HG02885 (cell line): ENCODE results near the gene STPG4.
"Not testable (repeated sequence)": the region's sequence is repeated elsewhere in the genome, so short reads cannot be mapped to it uniquely, and the experiment has no call there.

Source experiments
- ATAC-seq: cut with Tn5 transposase; IDR thresholded peaks from one replicate; pipeline ENCODE4 v1.9.1; 2021; ENCODE audit warnings: mild to moderate bottlenecking; ENCODE audit not compliant: unreplicated experiment, poor library complexity

STPG4 gene

DNA sequence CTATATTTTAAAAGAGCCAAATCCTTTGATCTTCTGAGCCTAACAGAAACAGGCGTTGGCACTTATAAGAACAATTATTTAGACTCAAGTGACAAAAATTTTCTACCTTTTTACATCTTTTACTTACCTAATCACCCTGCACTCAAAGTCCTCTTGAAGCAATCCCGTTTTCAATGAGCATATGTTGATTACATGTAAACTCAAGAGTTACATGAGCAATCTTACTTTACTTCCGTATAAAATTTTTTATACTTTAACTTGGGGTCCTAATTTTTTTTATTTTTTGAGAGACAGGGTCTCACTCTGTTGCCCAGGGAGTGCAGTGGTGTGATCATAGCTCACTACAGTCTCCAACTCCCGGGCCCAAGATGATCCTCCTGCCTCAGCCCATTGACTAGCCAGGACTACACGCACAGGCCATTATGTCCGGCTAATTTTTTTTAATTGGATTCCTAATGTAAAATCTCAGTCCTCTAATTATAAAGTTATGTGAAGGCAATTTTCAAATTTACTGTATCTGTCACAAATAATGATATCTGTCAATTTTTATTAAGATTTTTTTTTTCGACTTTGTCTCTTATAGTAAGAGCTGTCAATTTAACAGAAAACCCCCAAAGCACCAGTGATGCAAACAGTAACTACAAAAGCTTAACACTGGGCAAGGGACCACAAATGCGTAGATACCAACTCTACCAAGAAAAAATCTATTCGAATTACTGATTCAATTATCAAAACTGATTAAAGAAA is 19.1 kb upstream of the STPG4 start:
- no peak for ATAC-seq

DNA sequence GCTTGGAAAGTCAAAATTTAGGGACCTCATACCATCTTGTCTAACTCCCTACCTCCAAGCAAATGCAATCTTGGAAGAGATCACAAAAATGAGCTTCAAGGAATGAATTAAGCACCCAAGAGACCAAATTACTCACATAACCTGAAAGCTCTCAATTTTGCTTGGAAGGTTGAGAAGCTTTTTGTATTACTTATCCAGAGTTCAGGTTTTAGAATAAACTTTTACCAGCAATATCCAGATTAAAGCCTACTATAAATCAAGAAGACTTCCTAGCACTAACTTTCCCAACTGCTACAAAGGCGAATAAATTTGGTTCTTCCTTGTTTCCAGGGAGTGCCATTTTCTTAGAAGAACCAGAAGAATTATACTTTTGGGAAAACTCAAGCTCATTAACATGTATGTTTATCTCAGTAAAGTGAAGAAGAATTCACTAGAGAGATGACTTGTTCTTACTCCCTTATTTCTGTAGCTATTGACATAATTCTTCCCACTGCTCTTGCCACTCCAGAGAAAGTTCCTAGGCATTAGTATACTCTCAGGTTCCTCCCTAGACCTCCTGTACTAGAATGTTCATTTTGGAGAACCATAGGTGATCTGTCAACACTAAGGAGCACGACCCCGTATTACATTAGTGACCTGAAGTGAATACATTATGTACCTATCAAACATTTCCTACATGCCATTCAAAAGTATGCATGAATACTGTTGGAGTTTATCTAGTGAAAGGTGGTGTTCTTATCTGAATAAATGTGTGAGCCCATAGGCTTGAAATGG is 18.0 kb upstream of the STPG4 start:
- no peak for ATAC-seq

DNA sequence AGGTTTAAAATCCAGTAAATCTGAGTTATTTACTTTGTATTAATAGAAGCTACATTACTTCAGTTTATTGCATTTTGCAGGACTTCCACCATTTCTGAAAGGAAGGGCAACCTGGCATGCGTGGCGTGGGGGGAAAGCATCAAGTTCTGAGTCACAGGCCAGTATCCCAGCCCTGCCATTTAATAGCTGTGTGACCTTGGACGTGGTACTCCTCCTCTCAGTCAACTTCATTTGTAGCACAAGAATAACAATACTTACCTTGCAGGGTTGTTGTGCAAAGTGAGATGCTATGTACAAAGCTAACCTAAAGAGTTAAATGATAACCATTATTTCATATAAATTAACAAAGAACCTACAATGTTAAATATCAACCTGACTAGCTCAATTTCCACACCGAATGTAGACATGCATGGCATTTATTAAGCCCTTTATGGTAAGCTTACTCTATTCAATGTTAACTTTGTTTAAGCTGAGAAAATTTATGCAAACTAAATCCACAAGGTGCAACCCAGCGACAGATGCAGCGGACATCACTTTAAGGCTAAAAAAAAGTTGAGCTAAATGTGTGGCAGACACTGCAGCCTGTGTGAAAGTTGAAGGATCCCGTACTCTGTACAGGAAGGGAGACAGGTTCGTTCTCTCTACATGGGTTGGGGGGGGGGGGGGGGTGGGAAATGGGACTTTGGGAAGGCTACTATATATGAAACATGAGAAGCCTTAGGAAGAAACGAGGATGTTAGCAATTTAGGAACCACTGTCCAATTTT is 17.2 kb upstream of the STPG4 start:
- no peak for ATAC-seq

DNA sequence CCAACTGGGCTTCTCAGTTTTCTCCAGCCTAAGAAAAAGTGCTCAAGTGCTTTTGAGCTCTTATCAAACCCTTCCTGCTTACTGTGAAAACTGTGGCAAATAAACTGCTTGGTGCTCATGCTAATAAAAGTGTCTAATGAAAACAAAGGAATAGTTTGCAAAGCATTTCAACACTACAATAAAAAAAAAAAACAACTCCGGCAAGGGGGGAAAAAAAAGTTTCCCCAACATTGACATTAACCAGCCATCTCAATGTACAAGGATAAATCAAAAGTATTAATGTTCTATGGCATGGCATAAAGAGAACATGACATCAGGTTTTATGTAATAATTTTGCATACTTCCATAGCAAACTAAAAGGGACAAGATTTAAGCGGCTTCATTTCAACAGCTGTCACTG is 14.7 kb upstream of the STPG4 start:
- no peak for ATAC-seq

- ATAC-seq, result not testable (repeated sequence)
Observed at GRCh38 chr2:47168895-47169294, 13.8 kb upstream of the STPG4 start.

DNA sequence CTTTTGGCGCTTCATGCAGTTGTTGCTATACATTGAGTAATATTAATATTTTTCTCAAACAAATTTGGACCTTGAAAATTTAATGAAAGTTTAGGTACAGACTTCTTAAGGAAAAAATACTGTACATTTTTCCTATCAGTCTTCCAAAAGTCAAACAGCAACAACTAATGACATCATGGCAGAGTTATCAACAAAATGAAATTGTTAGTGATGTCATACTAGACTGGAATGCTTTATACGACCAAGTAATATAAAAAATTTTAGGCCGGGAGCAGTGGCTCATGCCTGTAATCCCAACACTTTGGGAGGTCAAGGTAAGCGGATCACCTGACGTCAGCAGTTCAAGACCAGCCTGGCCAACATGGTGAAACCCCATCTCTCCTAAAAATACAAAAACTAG is 12.0 kb upstream of the STPG4 start:
- ATAC-seq, result no peak

DNA sequence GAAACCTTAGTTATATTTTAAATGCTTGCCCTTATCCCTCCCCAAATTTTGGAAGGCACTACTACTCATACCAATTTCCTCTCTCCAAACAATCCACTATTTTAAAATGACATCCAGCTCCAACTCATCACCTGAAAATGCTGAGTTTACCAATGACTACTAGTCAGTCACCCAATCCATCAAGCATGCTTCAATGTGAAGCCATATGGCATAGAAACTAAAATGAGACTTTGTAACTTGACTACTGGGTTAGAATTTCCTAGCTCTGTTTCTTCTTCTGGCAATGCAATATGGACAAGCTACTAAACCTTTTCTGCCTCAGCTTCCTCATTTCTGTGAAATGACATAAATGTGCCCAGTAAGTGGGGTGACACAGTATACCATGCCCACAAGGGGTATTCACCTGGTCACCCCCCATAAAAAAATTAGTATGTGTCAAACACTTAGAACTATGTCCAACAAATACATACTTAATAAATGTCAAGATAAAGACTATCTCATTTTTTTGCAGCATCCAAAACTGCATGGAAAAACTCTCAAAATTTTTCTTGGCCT is 10.0 kb upstream of the STPG4 start:
- ATAC-seq, result no peak

GRCh38 chr2:47162780-47163179 is 7.7 kb upstream of the STPG4 start:
- ATAC-seq, result no peak

DNA sequence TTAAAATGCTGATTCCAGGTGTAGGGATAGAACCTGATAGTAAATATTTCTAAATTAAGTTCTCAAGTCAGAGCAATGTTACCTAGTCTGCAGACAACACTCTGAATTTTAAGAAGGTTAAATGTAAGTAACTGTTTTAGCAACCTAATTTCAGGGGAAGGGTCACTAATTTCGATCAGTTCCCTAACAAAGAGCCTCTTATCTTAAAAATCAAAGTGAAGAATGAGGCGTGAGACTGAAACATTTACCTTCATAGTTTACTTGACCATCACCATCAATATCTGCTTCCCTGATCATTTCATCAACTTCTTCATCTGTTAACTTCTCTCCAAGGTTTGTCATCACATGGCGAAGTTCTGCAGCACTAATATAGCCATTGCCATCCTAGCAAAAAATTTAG is 6.4 kb upstream of the STPG4 start:
- no peak for ATAC-seq

GRCh38 chr2:47160660-47161059 is 5.6 kb upstream of the STPG4 start:
- ATAC-seq, result no peak

DNA sequence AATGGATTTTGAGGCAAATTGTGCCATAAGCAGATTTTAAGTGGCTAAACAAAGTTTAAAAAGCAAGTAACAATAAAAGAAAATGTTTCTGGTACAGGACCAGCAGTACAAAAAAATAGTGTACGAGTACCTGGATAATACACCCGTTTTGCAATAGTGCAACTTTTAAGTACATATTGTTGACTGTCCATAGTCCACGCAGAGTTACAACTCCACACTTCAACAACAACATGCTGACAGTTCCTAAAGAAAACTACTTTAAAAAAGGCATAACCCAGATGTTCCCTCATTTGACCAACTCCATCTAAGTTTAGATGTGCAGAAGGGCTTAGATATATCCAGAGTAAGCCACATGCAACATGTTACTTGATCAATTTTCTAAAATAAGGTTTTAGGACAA is 5.1 kb upstream of the STPG4 start:
- no peak for ATAC-seq

- no peak for ATAC-seq
Observed at GRCh38 chr2:47159627-47160026, 4.5 kb upstream of the STPG4 start.

- ATAC-seq, result no peak
Observed at GRCh38 chr2:47158576-47158975, 3.5 kb upstream of the STPG4 start.

- ATAC-seq, result no peak
Observed at GRCh38 chr2:47152803-47153202, 2.3 kb downstream of the STPG4 start.

DNA sequence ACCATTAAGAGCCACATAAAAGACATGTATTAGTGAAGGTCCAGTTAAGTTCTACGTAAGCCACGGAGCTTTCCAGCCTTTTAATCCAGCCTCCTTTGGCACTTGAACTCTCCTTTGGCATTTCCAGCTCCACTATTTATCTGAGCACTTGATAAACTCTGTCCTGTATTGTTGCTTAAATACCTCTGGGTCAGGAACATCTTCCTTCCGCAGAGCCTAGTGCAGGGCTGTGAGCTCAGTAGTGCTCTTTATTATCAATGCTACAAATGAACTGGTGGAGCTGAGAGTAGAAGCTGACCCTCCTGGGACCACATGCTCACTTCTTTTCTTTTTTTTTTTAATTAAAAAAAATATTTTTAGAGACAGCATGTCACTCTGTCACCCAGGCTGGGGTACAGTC is 4.9 kb downstream of the STPG4 start:
- ATAC-seq, result no peak

- ATAC-seq, result no peak
Observed at GRCh38 chr2:47147021-47147420, 8.1 kb downstream of the STPG4 start.

DNA sequence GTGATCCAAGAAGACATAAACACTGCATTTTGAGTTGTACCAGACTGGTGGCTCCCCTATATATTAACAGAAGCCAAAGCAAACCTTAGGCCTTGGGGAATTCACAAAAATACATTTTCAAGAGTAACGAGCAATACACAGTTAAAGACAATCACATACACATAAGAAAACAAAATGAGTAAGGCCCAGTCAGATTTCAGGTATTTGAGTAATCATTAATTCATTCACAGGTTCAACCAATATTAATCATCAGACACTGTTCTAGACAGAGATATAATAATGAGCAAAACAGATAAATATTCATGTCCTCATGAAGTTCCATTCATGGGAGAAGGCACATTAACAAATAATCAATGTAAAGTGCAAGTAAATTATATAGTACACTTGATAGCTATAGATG is 9.6 kb downstream of the STPG4 start:
- no peak for ATAC-seq

DNA sequence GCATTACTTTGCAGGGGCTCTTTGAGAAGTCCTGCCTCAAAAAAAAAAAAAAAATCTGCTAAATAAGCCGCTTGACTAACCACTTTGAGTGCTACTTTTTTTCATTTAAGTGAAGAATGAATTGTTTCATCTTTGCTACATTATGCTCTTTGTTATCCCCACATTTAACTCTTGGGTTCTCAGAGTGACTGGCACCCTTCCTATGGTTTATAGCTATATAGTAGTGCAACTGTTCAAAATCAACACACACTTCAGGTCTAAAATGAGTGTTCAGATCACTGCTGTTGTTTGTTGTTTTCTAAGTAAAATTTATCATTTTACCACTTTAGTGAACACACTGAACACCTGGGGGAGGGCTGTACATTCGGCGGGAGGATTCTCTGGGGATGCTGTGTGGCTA is 13.6 kb downstream of the STPG4 start:
- ATAC-seq, result no peak

DNA sequence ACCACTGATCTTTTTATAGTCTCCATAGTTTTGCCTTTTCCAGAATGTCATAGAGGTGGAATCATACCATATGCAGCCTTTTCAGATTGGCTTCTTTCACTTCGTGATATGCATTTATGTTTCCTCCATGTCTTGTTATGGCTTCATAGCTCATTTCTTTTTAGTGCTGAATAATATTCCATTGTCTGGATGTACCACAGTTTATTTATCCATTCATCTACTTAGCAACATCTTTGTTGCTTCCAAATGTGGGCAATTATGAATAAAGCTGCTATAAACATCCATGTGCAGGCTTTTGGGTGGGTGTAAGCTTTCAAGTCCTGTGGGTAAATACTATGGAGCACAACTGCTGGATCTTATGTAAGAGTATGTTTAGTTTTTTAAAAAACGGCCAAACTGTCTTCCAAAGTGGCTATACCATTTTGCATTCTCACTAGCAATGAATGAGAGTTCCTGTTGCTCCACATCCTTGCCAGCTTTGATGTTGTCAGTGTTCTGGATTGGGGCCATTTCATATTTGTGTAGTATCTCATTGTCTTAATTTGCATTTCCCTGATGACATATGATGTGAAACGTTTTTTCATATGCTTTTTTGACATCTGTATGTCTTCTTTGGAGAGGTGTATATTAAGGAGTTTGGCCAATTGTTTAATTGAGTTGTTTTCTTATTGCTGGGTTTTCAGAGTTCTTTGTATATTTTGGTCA is 20.6 kb downstream of the STPG4 start:
- ATAC-seq, result no peak

- ATAC-seq, result no peak
Observed at GRCh38 chr2:47133046-47133445, 22.1 kb downstream of the STPG4 start.
